K562 (cell line): Measurements from ENCODE around the gene RIIAD1. TPM values are rescaled to one million over a fixed set of nuclear protein-coding genes. Genes with fewer than 3 reads are reported as not detected.

Source experiments
- ATAC-seq: fragments of 200-7000 bp; cut with Tn5 transposase; 3 replicates; pipeline ENCODE4 v1.9.1; 2020; ENCODE audit warnings: moderate library complexity
- BruUV-seq: library from RNA; stranded (reverse); fragments of 400-500 nt; replicated peaks from 2 replicates; lab custom pipeline; 2021; lab: Mats Ljungman, UMichigan
- CTCF ChIA-PET: fragments of 300-600 bp; formaldehyde crosslinking; extraction: SDS; loops from one replicate; lab custom pipeline; 2021; ENCODE audit warnings: low intra/inter-chr PET ratio; lab: Yijun Ruan, JAX
- POLR2A ChIA-PET: fragments of 300-600, 350-650 bp; sonication (Branson Sonifier 250); formaldehyde crosslinking; extraction: SDS; loops from one replicate; lab custom pipeline; 2021; ENCODE audit warnings: antibody characterized with exemption, inconsistent platforms; lab: Yijun Ruan, JAX
- DNase-seq, 4 experiments: peaks; one replicate each; pipeline versions ENCODE4 v3.0.0 to v3.0.0-alpha.2; 2011 to 2018; ENCODE audit warnings: low spot score in 3 of 4, mixed read lengths in 3 of 4; ENCODE audit errors: extremely low read depth in 1 of 4
- FAIRE-seq: peaks from 2 replicates; lab custom pipeline; 2011; peaks lifted over from hg19 to GRCh38; lab: Jason Lieb, UNC
- H2AFZ ChIP-seq: 2 replicates; pipeline ENCODE4 v1.6.0; 2011; ENCODE audit warnings: low read depth, low read length, control low read depth, inconsistent platforms
- H3K27ac ChIP-seq: fragments of 200-600 bp; 3 replicates; pipeline ENCODE4 v1.8.0; 2011; ENCODE audit warnings: low read depth, mild to moderate bottlenecking, control low read depth, inconsistent platforms, low read length, moderate library complexity, mixed read lengths; ENCODE audit errors: extremely low read depth
- H3K27me3 ChIP-seq, 2 experiments: fragments of 300-600 bp in 1 of 2; 2 replicates in 1 of 2; 3 replicates in 1 of 2; pipeline versions ENCODE4 v1.6.0 to v1.8.0; 2011; ENCODE audit warnings: inconsistent platforms in 2 of 2, low read length in 2 of 2, mild to moderate bottlenecking in 1 of 2, mixed read lengths in 1 of 2, moderate library complexity in 1 of 2; ENCODE audit not compliant: control insufficient read depth in 2 of 2, insufficient read depth in 2 of 2
- H3K36me3 ChIP-seq: fragments of 300-600 bp; 3 replicates; pipeline ENCODE4 v1.8.0; 2011; ENCODE audit warnings: mild to moderate bottlenecking, low read length, inconsistent platforms; ENCODE audit not compliant: control insufficient read depth, insufficient read depth
- H3K4me1 ChIP-seq, 2 experiments: fragments of 200-600 bp in 1 of 2; replicated peaks in 1 of 2; 2 replicates in 1 of 2; 3 replicates in 1 of 2; pipeline versions ENCODE4 v1.5.1 to v1.8.0; 2011; ENCODE audit warnings: inconsistent platforms in 2 of 2, low read length in 2 of 2, mild to moderate bottlenecking in 1 of 2, mixed read lengths in 1 of 2, moderate library complexity in 1 of 2; ENCODE audit not compliant: control insufficient read depth in 2 of 2, insufficient read depth in 2 of 2
- H3K4me2 ChIP-seq: 2 replicates; pipeline ENCODE4 v1.6.1; 2011; ENCODE audit warnings: low read length, control low read depth, inconsistent platforms, mixed read lengths; ENCODE audit not compliant: insufficient read depth
- H3K4me3 ChIP-seq: fragments of 200-600 bp; sonication (generic), shearing (Covaris generic); 2 replicates; pipeline ENCODE4 v1.5.1; 2016; ENCODE audit warnings: control low read depth, inconsistent platforms
- H3K79me2 ChIP-seq: fragments of 200-600 bp; 3 replicates; pipeline ENCODE4 v1.8.0; 2011; ENCODE audit warnings: low read length, inconsistent platforms; ENCODE audit not compliant: control insufficient read depth, insufficient read depth
- H3K9ac ChIP-seq, 2 experiments: 2 replicates each; pipeline versions ENCODE4 v1.6.0 to v1.6.1; 2011; ENCODE audit warnings: low read depth in 2 of 2, low read length in 2 of 2, control low read depth in 1 of 2, inconsistent platforms in 1 of 2, mild to moderate bottlenecking in 1 of 2, mixed read lengths in 1 of 2; ENCODE audit not compliant: insufficient read depth in 1 of 2
- H3K9me1 ChIP-seq: one replicate; pipeline ENCODE4 v1.6.0; 2011; ENCODE audit warnings: inconsistent platforms, mild to moderate bottlenecking, low read length, moderate library complexity; ENCODE audit not compliant: control insufficient read depth, insufficient read depth
- H3K9me3 ChIP-seq: replicated peaks from 2 replicates; pipeline ENCODE4 v1.5.1; 2011; ENCODE audit warnings: low read depth, low read length, inconsistent platforms; ENCODE audit not compliant: control insufficient read depth, insufficient read depth
- H4K20me1 ChIP-seq: replicated peaks from 2 replicates; pipeline ENCODE4 v1.6.1; 2011; ENCODE audit warnings: low read length, inconsistent platforms, mixed read lengths; ENCODE audit not compliant: control insufficient read depth, insufficient read depth
- C11orf30 ChIP-seq: fragments of 450-650 bp; IDR thresholded peaks from 2 replicates; pipeline ENCODE4 v1.6.1; 2016; ENCODE audit warnings: low read depth, mild to moderate bottlenecking
- MAFG ChIP-seq: fragments of 450-650 bp; conservative IDR thresholded peaks from 2 replicates; pipeline ENCODE4 v1.6.1; 2016; ENCODE audit warnings: missing genetic modification characterization, missing compliant biosample characterization
- MAFK ChIP-seq: IDR thresholded peaks from 2 replicates; pipeline ENCODE4 v1.6.1; 2011; ENCODE audit warnings: low read length, improper control_type of control experiment
- RNF2 ChIP-seq: sonication (generic); IDR thresholded peaks from 2 replicates; pipeline ENCODE4 v1.6.1; 2016
- ZNF316 ChIP-seq: fragments of 450-650 bp; IDR thresholded peaks from 2 replicates; pipeline ENCODE4 v1.6.1; 2016
- WGBS: fragments of 100-300 bp; shearing (Covaris generic); methylation state at CpG from one replicate; pipeline ENCODE4 v1.1.6; 2016; ENCODE audit warnings: low coverage, mixed read lengths; ENCODE audit not compliant: insufficient coverage; ENCODE audit errors: missing lambda C conversion rate; 5-methylcytosine and 5-hydroxymethylcytosine counted together
- in situ Hi-C: fragments of 300-500 bp; cut with MboI; formaldehyde crosslinking; loops from 4 replicates; pipeline ENCODE4 v1.15.0; 2018; ENCODE audit warnings: inconsistent platforms, mixed read lengths
- intact Hi-C: fragments of 100-400 bp; cut with micrococcal nuclease; formaldehyde crosslinking; loops from 2 replicates; pipeline ENCODE4 v1.14.2; 2022
- polyA plus RNA-seq, 8 experiments: library from polyadenylated mRNA; depleted of rRNA in 4 of 8; stranded (reverse) in 5 of 8; unstranded in 3 of 8; fragments of >200 nt; fragmentation: Nextera tagmentation in 2 of 8; fragmentation: Illumina TruSeq in 1 of 8; extraction: Ambion mirVana in 2 of 8; extraction: Trizol in 1 of 8; gene quantifications; 2 replicates each; pipeline versions ENCODE4 v1.2.1 to v1.2.3, GENCODE V29; 2011 to 2014; ENCODE audit warnings: inconsistent platforms in 1 of 8, missing spikeins in 1 of 8
- small RNA-seq: library from RNA; depleted of rRNA; stranded (forward); fragments of <200 nt; gene quantifications from one replicate; pipeline ENCODE3, GENCODE V24; 2014
- total RNA-seq, 7 experiments: library from RNA; depleted of rRNA in 6 of 7; stranded (reverse); fragments of >200 nt in 6 of 7; fragmentation: Illumina TruSeq in 2 of 7; extraction: Trizol in 2 of 7; gene quantifications; 2 replicates each; pipeline versions ENCODE4 v1.2.1 to v1.2.3, GENCODE V29; 2011 to 2021; ENCODE audit warnings: low replicate concordance in 1 of 7
- TF ChIP-seq, protein P1 (sequence below): fragments of 250-450 bp; sonication (Bioruptor Pico); IDR thresholded peaks from 2 replicates; pipeline ENCODE4 v1.8.0; 2021; ENCODE audit warnings: borderline replicate concordance, mild to moderate bottlenecking, moderate library complexity; ENCODE audit not compliant: poor library complexity, severe bottlenecking
- TF ChIP-seq, protein P2 (sequence below), 2 experiments: IDR thresholded peaks; 2 replicates each; pipeline ENCODE4 v1.6.1; 2011; ENCODE audit warnings: borderline replicate concordance in 1 of 2, control low read depth in 1 of 2, low read depth in 1 of 2, low read length in 1 of 2, mild to moderate bottlenecking in 1 of 2, mixed read lengths in 1 of 2, moderate library complexity in 1 of 2; ENCODE audit not compliant: insufficient read depth in 1 of 2, insufficient read length in 1 of 2, poor library complexity in 1 of 2, severe bottlenecking in 1 of 2; ENCODE audit errors: extremely low read depth in 1 of 2

Gene RIIAD1
- total and polyA plus RNA-seq, 9 of the 15 experiments (the other 6 are each of a cell fraction or from before 2014, with no cell fraction given), result not detected

DNA sequence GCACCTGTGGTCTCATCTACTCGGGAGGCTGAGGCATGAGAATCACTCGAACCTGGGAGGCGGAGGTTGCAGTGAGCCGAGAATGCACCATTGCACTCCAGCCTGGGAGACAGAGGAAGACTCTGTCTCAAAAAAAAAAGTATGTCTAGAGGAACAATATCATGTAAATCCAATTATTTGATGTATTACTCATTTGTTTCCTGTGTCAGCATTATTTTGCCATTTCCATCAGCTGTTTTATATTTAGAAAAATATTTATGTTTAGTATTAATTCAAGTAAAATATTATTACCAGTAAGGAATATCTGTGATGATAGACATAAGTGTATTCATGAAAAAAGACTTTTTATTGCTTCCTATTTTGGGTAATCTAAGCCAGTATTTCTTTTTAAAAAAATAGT is 56.0 kb downstream of the RIIAD1 start:
- peak; percentile 14; the same call in 1 of the 2 replicates for TF ChIP-seq MAFK
- TF ChIP-seq, protein P1, sequence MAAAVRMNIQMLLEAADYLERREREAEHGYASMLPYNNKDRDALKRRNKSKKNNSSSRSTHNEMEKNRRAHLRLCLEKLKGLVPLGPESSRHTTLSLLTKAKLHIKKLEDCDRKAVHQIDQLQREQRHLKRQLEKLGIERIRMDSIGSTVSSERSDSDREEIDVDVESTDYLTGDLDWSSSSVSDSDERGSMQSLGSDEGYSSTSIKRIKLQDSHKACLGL (CRISPR knock-in tag), result no peak
- TF ChIP-seq C11orf30, result peak; percentile 65
- peak; percentile 50; the same call in 1 of the 2 replicates for TF ChIP-seq MAFG
- TF ChIP-seq RNF2, result no peak
- TF ChIP-seq ZNF316, result peak; percentile 89
- TF ChIP-seq, protein P2, sequence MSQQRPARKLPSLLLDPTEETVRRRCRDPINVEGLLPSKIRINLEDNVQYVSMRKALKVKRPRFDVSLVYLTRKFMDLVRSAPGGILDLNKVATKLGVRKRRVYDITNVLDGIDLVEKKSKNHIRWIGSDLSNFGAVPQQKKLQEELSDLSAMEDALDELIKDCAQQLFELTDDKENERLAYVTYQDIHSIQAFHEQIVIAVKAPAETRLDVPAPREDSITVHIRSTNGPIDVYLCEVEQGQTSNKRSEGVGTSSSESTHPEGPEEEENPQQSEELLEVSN (IDR thresholded peaks at IDR 0.05; ENCODE audit: borderline replicate concordance in 1 of 2, extremely low read depth in 1 of 2, insufficient read depth in 1 of 2, insufficient read length in 1 of 2, low read depth in 1 of 2, low read length in 1 of 2, poor library complexity in 1 of 2, severe bottlenecking in 1 of 2), result no peak
- Histone ChIP-seq H4K20me1 (0 out of 2 replicates have a peak, but pooled peaks cover 2% of the 10 kb centered on the region), H3K9me3 (0 out of 2 replicates have a peak, but pooled peaks cover 2% of the 10 kb centered on the region), H3K9ac (no peak overlapping the region), H3K9me1 (no peaks in the 10 kb centered on the region), H3K4me3 (no peak overlapping the region), H3K4me2 (no peak overlapping the region), H3K79me2 (no peaks in the 10 kb centered on the region), H3K27ac (no peak overlapping the region), H3K27me3 (no peaks in the 10 kb centered on the region), H2AFZ (no peak overlapping the region), H3K36me3 (peaks cover 10% of the 10 kb centered on the region; the same call in 2 of the 3 replicates), H3K4me1 (peaks cover 21 to 38% of the 10 kb centered on the region in 2 experiments)
- in situ Hi-C loops, result no loop called here
- ChIA-PET CTCF (no interaction called here), POLR2A (interaction anchor here (0.6 to 1.0 kb wide), 3 partner anchors 13 to 26 kb away, joined by 3 read pairs; no protein-coding TSS in a partner anchor)
- WGBS, result 73% methylated on average over 4 of the region's 4 CpGs
- no peak for ATAC-seq
- no TSS peak for BruUV-seq
- FAIRE-seq, result no peak
- intact Hi-C loops, result no loop called here
- DNase-seq, result no peak

Small RNA genes within 50 kb of the gene (small RNA-seq; reads per million reads assigned to genes)
- not detected for gene RNU6-662P

Other genes with a start within 250 kb of the RIIAD1 start
Only the 7 nearest of the 11 such genes appear.
- gene SNX27, start 109.5 kb upstream of the RIIAD1 start, total RNA-seq (2014; rRNA removed), result 9.0 and 9.6 TPM in 2 replicates
- 11.1 and 14.8 TPM in 2 replicates for gene SNX27, start 109.5 kb upstream of the RIIAD1 start, total RNA-seq (2014; rRNA removed; fragmentation: Illumina TruSeq; extraction: Trizol)
- 10.4 and 10.6 TPM in 2 replicates for gene SNX27, start 109.5 kb upstream of the RIIAD1 start, total RNA-seq (2015; rRNA removed; fragmentation: Illumina TruSeq; extraction: Trizol)
- 15.3 and 18.7 TPM in 2 replicates for gene SNX27, start 109.5 kb upstream of the RIIAD1 start, total RNA-seq (2021)
- 13.2 and 13.6 TPM in 2 replicates for gene SNX27, start 109.5 kb upstream of the RIIAD1 start, polyA plus RNA-seq (2011; rRNA removed)
- 5.1 and 6.8 TPM in 2 replicates for gene SNX27, start 109.5 kb upstream of the RIIAD1 start, polyA plus RNA-seq (2014; fragmentation: Illumina TruSeq; extraction: Trizol)
- gene SNX27, start 109.5 kb upstream of the RIIAD1 start, polyA plus RNA-seq (2014; fragmentation: Nextera tagmentation; extraction: Ambion mirVana), result 10 to 100 TPM in 1 of 2 experiments, 1 to 10 TPM in 1; 4.5 to 10.1 TPM
- 7.6 and 8.3 TPM in 2 replicates for gene SNX27, start 109.5 kb upstream of the RIIAD1 start, polyA plus RNA-seq (2014; rRNA removed)
- gene CELF3, start 4.7 kb upstream of the RIIAD1 start, total RNA-seq (2014; rRNA removed), result not detected in 2 replicates
- gene CELF3, start 4.7 kb upstream of the RIIAD1 start, total RNA-seq (2014; rRNA removed; fragmentation: Illumina TruSeq; extraction: Trizol), result not detected in 2 replicates
- not detected in 2 replicates for gene CELF3, start 4.7 kb upstream of the RIIAD1 start, total RNA-seq (2015; rRNA removed; fragmentation: Illumina TruSeq; extraction: Trizol)
- not detected in 2 replicates for gene CELF3, start 4.7 kb upstream of the RIIAD1 start, total RNA-seq (2021)
- not detected in 2 replicates for gene CELF3, start 4.7 kb upstream of the RIIAD1 start, polyA plus RNA-seq (2011; rRNA removed)
- gene CELF3, start 4.7 kb upstream of the RIIAD1 start, polyA plus RNA-seq (2014; fragmentation: Illumina TruSeq; extraction: Trizol), result not detected in 2 replicates
- not detected for gene CELF3, start 4.7 kb upstream of the RIIAD1 start, polyA plus RNA-seq (2014; fragmentation: Nextera tagmentation; extraction: Ambion mirVana)
- gene CELF3, start 4.7 kb upstream of the RIIAD1 start, polyA plus RNA-seq (2014; rRNA removed), result not detected in 2 replicates
- 111 and 159 TPM in 2 replicates for gene MRPL9, start 42.0 kb downstream of the RIIAD1 start, total RNA-seq (2014; rRNA removed)
- 115 and 128 TPM in 2 replicates for gene MRPL9, start 42.0 kb downstream of the RIIAD1 start, total RNA-seq (2014; rRNA removed; fragmentation: Illumina TruSeq; extraction: Trizol)
- gene MRPL9, start 42.0 kb downstream of the RIIAD1 start, total RNA-seq (2015; rRNA removed; fragmentation: Illumina TruSeq; extraction: Trizol), result 122 and 128 TPM in 2 replicates
- gene MRPL9, start 42.0 kb downstream of the RIIAD1 start, total RNA-seq (2021), result 106 and 123 TPM in 2 replicates
- gene MRPL9, start 42.0 kb downstream of the RIIAD1 start, polyA plus RNA-seq (2011; rRNA removed), result 161 and 162 TPM in 2 replicates
- gene MRPL9, start 42.0 kb downstream of the RIIAD1 start, polyA plus RNA-seq (2014; fragmentation: Illumina TruSeq; extraction: Trizol), result 124 and 132 TPM in 2 replicates
- 10 to 100 TPM; 38.0 to 57.0 TPM for gene MRPL9, start 42.0 kb downstream of the RIIAD1 start, polyA plus RNA-seq (2014; fragmentation: Nextera tagmentation; extraction: Ambion mirVana)
- gene MRPL9, start 42.0 kb downstream of the RIIAD1 start, polyA plus RNA-seq (2014; rRNA removed), result 110 and 115 TPM in 2 replicates
- 7.1 and 7.2 TPM in 2 replicates for gene TDRKH, start 69.0 kb downstream of the RIIAD1 start, total RNA-seq (2014; rRNA removed)
- 8.4 and 9.6 TPM in 2 replicates for gene TDRKH, start 69.0 kb downstream of the RIIAD1 start, total RNA-seq (2014; rRNA removed; fragmentation: Illumina TruSeq; extraction: Trizol)
- gene TDRKH, start 69.0 kb downstream of the RIIAD1 start, total RNA-seq (2015; rRNA removed; fragmentation: Illumina TruSeq; extraction: Trizol), result 3.4 and 4.3 TPM in 2 replicates
- gene TDRKH, start 69.0 kb downstream of the RIIAD1 start, total RNA-seq (2021), result 11.4 and 11.5 TPM in 2 replicates
- 17.0 and 21.3 TPM in 2 replicates for gene TDRKH, start 69.0 kb downstream of the RIIAD1 start, polyA plus RNA-seq (2011; rRNA removed)
- gene TDRKH, start 69.0 kb downstream of the RIIAD1 start, polyA plus RNA-seq (2014; fragmentation: Illumina TruSeq; extraction: Trizol), result 10.8 and 11.4 TPM in 2 replicates
- 1 to 10 TPM; 5.3 to 6.9 TPM for gene TDRKH, start 69.0 kb downstream of the RIIAD1 start, polyA plus RNA-seq (2014; fragmentation: Nextera tagmentation; extraction: Ambion mirVana)
- 8.9 and 10.3 TPM in 2 replicates for gene TDRKH, start 69.0 kb downstream of the RIIAD1 start, polyA plus RNA-seq (2014; rRNA removed)
- gene LINGO4, start 83.9 kb downstream of the RIIAD1 start, total RNA-seq (2014; rRNA removed), result not detected in 2 replicates
- not detected in 2 replicates for gene LINGO4, start 83.9 kb downstream of the RIIAD1 start, total RNA-seq (2014; rRNA removed; fragmentation: Illumina TruSeq; extraction: Trizol)
- not detected in 2 replicates for gene LINGO4, start 83.9 kb downstream of the RIIAD1 start, total RNA-seq (2015; rRNA removed; fragmentation: Illumina TruSeq; extraction: Trizol)
- not detected in 2 replicates for gene LINGO4, start 83.9 kb downstream of the RIIAD1 start, total RNA-seq (2021)
- gene LINGO4, start 83.9 kb downstream of the RIIAD1 start, polyA plus RNA-seq (2011; rRNA removed), result not detected in 2 replicates
- not detected in 2 replicates for gene LINGO4, start 83.9 kb downstream of the RIIAD1 start, polyA plus RNA-seq (2014; fragmentation: Illumina TruSeq; extraction: Trizol)
- not detected for gene LINGO4, start 83.9 kb downstream of the RIIAD1 start, polyA plus RNA-seq (2014; fragmentation: Nextera tagmentation; extraction: Ambion mirVana)
- gene LINGO4, start 83.9 kb downstream of the RIIAD1 start, polyA plus RNA-seq (2014; rRNA removed), result not detected in 2 replicates
- gene RORC, start 110.3 kb downstream of the RIIAD1 start, total RNA-seq (2014; rRNA removed), result not detected in 2 replicates
- gene RORC, start 110.3 kb downstream of the RIIAD1 start, total RNA-seq (2014; rRNA removed; fragmentation: Illumina TruSeq; extraction: Trizol), result not detected in 2 replicates
- not detected in 2 replicates for gene RORC, start 110.3 kb downstream of the RIIAD1 start, total RNA-seq (2015; rRNA removed; fragmentation: Illumina TruSeq; extraction: Trizol)
- gene RORC, start 110.3 kb downstream of the RIIAD1 start, total RNA-seq (2021), result not detected in 2 replicates
- not detected in 2 replicates for gene RORC, start 110.3 kb downstream of the RIIAD1 start, polyA plus RNA-seq (2011; rRNA removed)
- gene RORC, start 110.3 kb downstream of the RIIAD1 start, polyA plus RNA-seq (2014; fragmentation: Illumina TruSeq; extraction: Trizol), result not detected in 2 replicates
- gene RORC, start 110.3 kb downstream of the RIIAD1 start, polyA plus RNA-seq (2014; fragmentation: Nextera tagmentation; extraction: Ambion mirVana), result not detected
- not detected in 2 replicates for gene RORC, start 110.3 kb downstream of the RIIAD1 start, polyA plus RNA-seq (2014; rRNA removed)
- gene C2CD4D, start 118.3 kb downstream of the RIIAD1 start, total RNA-seq (2014; rRNA removed), result not detected in 2 replicates
- not detected in 2 replicates for gene C2CD4D, start 118.3 kb downstream of the RIIAD1 start, total RNA-seq (2014; rRNA removed; fragmentation: Illumina TruSeq; extraction: Trizol)
- not detected in 2 replicates for gene C2CD4D, start 118.3 kb downstream of the RIIAD1 start, total RNA-seq (2015; rRNA removed; fragmentation: Illumina TruSeq; extraction: Trizol)
- gene C2CD4D, start 118.3 kb downstream of the RIIAD1 start, total RNA-seq (2021), result not detected in 2 replicates
- gene C2CD4D, start 118.3 kb downstream of the RIIAD1 start, polyA plus RNA-seq (2011; rRNA removed), result not detected in 2 replicates
- gene C2CD4D, start 118.3 kb downstream of the RIIAD1 start, polyA plus RNA-seq (2014; fragmentation: Illumina TruSeq; extraction: Trizol), result not detected in 2 replicates
- not detected for gene C2CD4D, start 118.3 kb downstream of the RIIAD1 start, polyA plus RNA-seq (2014; fragmentation: Nextera tagmentation; extraction: Ambion mirVana)
- gene C2CD4D, start 118.3 kb downstream of the RIIAD1 start, polyA plus RNA-seq (2014; rRNA removed), result not detected in 2 replicates